GM18517 (cell line): ENCODE data around the gene LTBP1.
A peak's percentile ranks its signal among the peaks of the same experiment; 100 is the strongest.

Source experiments
- ATAC-seq: cut with Tn5 transposase; IDR thresholded peaks from one replicate; pipeline ENCODE4 v1.9.1; 2021; ENCODE audit warnings: mild to moderate bottlenecking, moderate library complexity; ENCODE audit not compliant: unreplicated experiment

LTBP1 gene

GRCh38 chr2:33289961-33290360, 343.2 kb downstream of the LTBP1 start:
- no peak for ATAC-seq

GRCh38 chr2:33291278-33292013, 344.7 kb downstream of the LTBP1 start:
- ATAC-seq = no peak

- ATAC-seq = no peak
Observed at GRCh38 chr2:33292063-33292462, 345.3 kb downstream of the LTBP1 start.

GRCh38 chr2:33292981-33293595, 346.3 kb downstream of the LTBP1 start:
- no peak for ATAC-seq

- ATAC-seq = no peak
Observed at GRCh38 chr2:33298233-33298632, 351.5 kb downstream of the LTBP1 start.

GRCh38 chr2:33301355-33301754, 354.6 kb downstream of the LTBP1 start:
- ATAC-seq = no peak

- no peak for ATAC-seq
Observed at GRCh38 chr2:33302348-33302747, 355.6 kb downstream of the LTBP1 start.

- ATAC-seq = no peak
Observed at GRCh38 chr2:33304032-33304864, 357.5 kb downstream of the LTBP1 start.

- ATAC-seq = no peak
Observed at GRCh38 chr2:33307659-33308270, 361.0 kb downstream of the LTBP1 start.

- no peak for ATAC-seq
Observed at GRCh38 chr2:33312355-33312754, 365.6 kb downstream of the LTBP1 start.

- no peak for ATAC-seq
Observed at GRCh38 chr2:33313039-33313438, 366.3 kb downstream of the LTBP1 start.

- no peak for ATAC-seq
Observed at GRCh38 chr2:33314541-33314940, 367.8 kb downstream of the LTBP1 start.

- no peak for ATAC-seq
Observed at GRCh38 chr2:33316328-33316727, 369.6 kb downstream of the LTBP1 start.

- ATAC-seq = no peak
Observed at GRCh38 chr2:33317369-33318007, 370.7 kb downstream of the LTBP1 start.

- ATAC-seq = no peak
Observed at GRCh38 chr2:33318456-33318855, 371.7 kb downstream of the LTBP1 start.

GRCh38 chr2:33320573-33320972, 373.8 kb downstream of the LTBP1 start:
- no peak for ATAC-seq

GRCh38 chr2:33321236-33321771, 374.6 kb downstream of the LTBP1 start:
- ATAC-seq = peak; percentile 55

GRCh38 chr2:33321876-33322483, 375.2 kb downstream of the LTBP1 start:
- ATAC-seq = no peak

- ATAC-seq = no peak
Observed at GRCh38 chr2:33322612-33323011, 375.9 kb downstream of the LTBP1 start.

GRCh38 chr2:33323957-33324356, 377.2 kb downstream of the LTBP1 start:
- ATAC-seq = no peak
